Measurements from ENCODE around the gene PTPRK.

The PTPRK gene

DNA sequence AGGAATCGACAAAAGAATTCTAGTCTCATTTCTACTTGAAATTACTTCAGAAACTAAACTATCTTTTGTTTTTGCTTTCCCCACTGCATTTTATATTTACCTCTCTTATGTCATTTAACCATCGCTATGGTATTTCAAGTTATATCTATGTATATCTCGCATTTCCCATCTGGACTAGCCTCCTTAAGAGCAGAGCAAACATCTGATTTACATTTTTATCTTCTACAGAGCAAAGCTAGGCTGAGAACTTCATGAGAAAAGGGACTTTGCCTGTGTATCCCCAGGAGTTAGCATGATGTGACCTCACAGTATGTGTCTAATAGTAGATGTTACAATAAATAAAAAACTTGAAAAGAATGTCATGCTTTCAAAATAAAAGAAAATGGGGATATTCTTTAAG, 201.2 kb downstream of the PTPRK start:
- H3K9ac ChIP-seq (ENCODE audit: low read length), result no peak overlapping the region
- peaks cover 0 to 4% of the 10 kb centered on the region in 2 experiments for H3K36me3 ChIP-seq (ENCODE audit: control insufficient read depth in 1 of 2, insufficient read depth in 2 of 2, low read depth in 1 of 2, low read length in 2 of 2)
- H2AK5ac ChIP-seq (ENCODE audit: low read length, severe bottlenecking), result no peak overlapping the region
- peaks cover 14% of the 10 kb centered on the region for H3K79me1 ChIP-seq (replicated peaks; ENCODE audit: low read length, poor library complexity, severe bottlenecking)
- H3K4me1 ChIP-seq (ENCODE audit: control insufficient read depth, insufficient read depth, low read depth, low read length), result no peaks in the 10 kb centered on the region
- H2BK5ac ChIP-seq (ENCODE audit: low read depth, low read length, poor library complexity, severe bottlenecking), result no peak overlapping the region
- H3K23ac ChIP-seq (ENCODE audit: low read length in 2 of 2), result no peak overlapping the region
- H3K9me3 ChIP-seq (ENCODE audit: control insufficient read depth, low read length), result no peaks in the 10 kb centered on the region
- no peak for DNase-seq
- no peak overlapping the region for H4K8ac ChIP-seq (ENCODE audit: low read length)
- no peak overlapping the region for H2BK120ac ChIP-seq (ENCODE audit: low read depth, low read length)
- no peak overlapping the region for H4K91ac ChIP-seq (ENCODE audit: low read length)
- no peak overlapping the region for H3K4me3 ChIP-seq (ENCODE audit: insufficient read depth in 1 of 2, low read depth in 1 of 2, low read length in 2 of 2)
- H3K27ac ChIP-seq (ENCODE audit: low read length, poor library complexity, severe bottlenecking), result no peak overlapping the region
- H2BK12ac ChIP-seq (ENCODE audit: low read length in 2 of 2), result no peak overlapping the region
- no peak overlapping the region for H3K4me2 ChIP-seq (ENCODE audit: low read length, poor library complexity, severe bottlenecking)
- no peak overlapping the region for H3K18ac ChIP-seq (ENCODE audit: low read depth in 1 of 2, low read length in 2 of 2)
- H2AFZ ChIP-seq (ENCODE audit: low read depth, low read length), result no peak overlapping the region
- WGBS, result 100% methylated on average over 3 of the region's 3 CpGs
- H3K4ac ChIP-seq (ENCODE audit: low read depth in 1 of 2, low read length in 2 of 2), result no peak overlapping the region
- H3K27me3 ChIP-seq (ENCODE audit: control insufficient read depth in 1 of 2, insufficient read depth in 1 of 2, low read length in 2 of 2), result no peaks in the 10 kb centered on the region
- no peak overlapping the region for H2BK15ac ChIP-seq (ENCODE audit: low read depth, poor library complexity, severe bottlenecking)
- no peak overlapping the region for H3K14ac ChIP-seq (ENCODE audit: low read length in 2 of 2)

DNA sequence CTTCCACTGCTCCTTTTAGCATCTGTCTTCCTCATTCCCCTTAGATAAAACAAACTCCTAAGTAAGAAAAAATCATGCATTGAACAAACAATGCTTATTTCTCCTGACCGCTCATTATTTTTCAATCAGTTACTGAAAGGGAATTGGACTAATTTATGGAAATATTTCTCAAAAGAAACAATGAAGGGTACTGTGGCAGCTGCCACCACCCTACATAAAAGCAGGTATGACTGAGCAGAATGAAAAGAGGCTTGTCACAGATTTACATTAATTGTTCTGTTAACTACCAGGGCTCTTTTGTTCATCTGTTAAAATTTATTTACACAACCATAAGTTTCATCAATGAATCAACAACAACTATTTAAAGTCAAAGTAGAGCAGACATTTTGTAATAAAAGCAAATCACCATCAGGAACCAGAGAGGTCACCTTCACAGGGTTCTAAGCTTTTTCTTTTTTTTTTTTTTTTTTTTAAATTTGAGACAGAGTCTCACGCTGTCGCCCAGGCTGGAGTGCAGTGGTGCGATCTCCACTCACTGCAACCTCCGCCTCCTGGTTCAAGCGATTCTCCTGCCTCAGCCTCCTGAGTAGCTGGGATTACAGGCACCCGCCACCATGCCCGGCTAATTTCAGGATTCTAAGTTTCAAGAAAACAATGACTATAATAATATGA, 204.0 kb downstream of the PTPRK start:
- Histone ChIP-seq H4K91ac (ENCODE audit: low read length) (no peak overlapping the region), H3K36me3 (ENCODE audit: control insufficient read depth in 1 of 2, insufficient read depth in 2 of 2, low read depth in 1 of 2, low read length in 2 of 2) (no peaks in the 10 kb centered on the region), H3K23ac (ENCODE audit: low read length in 2 of 2) (no peak overlapping the region), H2BK15ac (ENCODE audit: low read depth, poor library complexity, severe bottlenecking) (no peak overlapping the region), H2AK5ac (ENCODE audit: low read length, severe bottlenecking) (no peak overlapping the region), H2BK12ac (ENCODE audit: low read length in 2 of 2) (no peak overlapping the region), H2BK120ac (ENCODE audit: low read depth, low read length) (no peak overlapping the region), H3K14ac (ENCODE audit: low read length in 2 of 2) (no peak overlapping the region), H2AFZ (ENCODE audit: low read depth, low read length) (no peak overlapping the region), H3K18ac (ENCODE audit: low read depth in 1 of 2, low read length in 2 of 2) (no peak overlapping the region), H3K9ac (ENCODE audit: low read length) (no peak overlapping the region), H2BK5ac (ENCODE audit: low read depth, low read length, poor library complexity, severe bottlenecking) (no peak overlapping the region), H3K27ac (ENCODE audit: low read length, poor library complexity, severe bottlenecking) (no peak overlapping the region), H3K9me3 (ENCODE audit: control insufficient read depth, low read length) (no peaks in the 10 kb centered on the region), H3K4me1 (ENCODE audit: control insufficient read depth, insufficient read depth, low read depth, low read length) (no peaks in the 10 kb centered on the region), H3K4me3 (ENCODE audit: insufficient read depth in 1 of 2, low read depth in 1 of 2, low read length in 2 of 2) (no peak overlapping the region), H3K4ac (ENCODE audit: low read depth in 1 of 2, low read length in 2 of 2) (no peak overlapping the region), H3K27me3 (ENCODE audit: control insufficient read depth in 1 of 2, insufficient read depth in 1 of 2, low read length in 2 of 2) (no peaks in the 10 kb centered on the region), H3K4me2 (ENCODE audit: low read length, poor library complexity, severe bottlenecking) (no peak overlapping the region), H4K8ac (ENCODE audit: low read length) (no peak overlapping the region), H3K79me1 (replicated peaks; ENCODE audit: low read length, poor library complexity, severe bottlenecking) (peaks cover 8% of the 10 kb centered on the region)
- 97% methylated on average over 5 of the region's 8 CpGs for WGBS
- DNase-seq, result no peak

DNA sequence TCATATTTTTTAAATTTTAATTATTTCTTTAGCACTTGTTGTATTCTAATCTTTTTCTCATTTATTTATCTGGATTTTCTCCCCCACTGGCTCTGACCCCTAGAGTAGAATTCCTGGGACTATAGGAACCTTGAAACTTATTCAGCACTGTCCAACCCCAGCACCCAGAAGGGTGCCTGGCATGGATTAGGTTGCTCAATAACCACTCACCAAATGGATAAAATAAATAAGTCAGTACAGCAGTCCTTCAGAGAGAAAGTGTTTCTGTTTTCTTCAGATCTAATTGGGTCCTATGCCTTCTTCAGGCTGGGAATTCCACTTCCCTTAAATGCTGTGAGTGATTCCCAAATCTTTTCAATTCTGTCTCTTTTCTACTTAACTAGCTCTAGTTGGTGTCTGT, 206.2 kb downstream of the PTPRK start:
- no peaks in the 10 kb centered on the region for H3K4me1 ChIP-seq (ENCODE audit: control insufficient read depth, insufficient read depth, low read depth, low read length)
- H3K36me3 ChIP-seq (ENCODE audit: control insufficient read depth in 1 of 2, insufficient read depth in 2 of 2, low read depth in 1 of 2, low read length in 2 of 2), result no peaks in the 10 kb centered on the region
- H3K4me3 ChIP-seq (ENCODE audit: insufficient read depth in 1 of 2, low read depth in 1 of 2, low read length in 2 of 2), result no peak overlapping the region
- H2BK12ac ChIP-seq (ENCODE audit: low read length in 2 of 2), result no peak overlapping the region
- no peak overlapping the region for H2BK15ac ChIP-seq (ENCODE audit: low read depth, poor library complexity, severe bottlenecking)
- H3K14ac ChIP-seq (ENCODE audit: low read length in 2 of 2), result no peak overlapping the region
- H4K8ac ChIP-seq (ENCODE audit: low read length), result no peak overlapping the region
- no peak for DNase-seq
- no peak overlapping the region for H2BK5ac ChIP-seq (ENCODE audit: low read depth, low read length, poor library complexity, severe bottlenecking)
- H3K4ac ChIP-seq (ENCODE audit: low read depth in 1 of 2, low read length in 2 of 2), result no peak overlapping the region
- H3K4me2 ChIP-seq (ENCODE audit: low read length, poor library complexity, severe bottlenecking), result no peak overlapping the region
- H3K18ac ChIP-seq (ENCODE audit: low read depth in 1 of 2, low read length in 2 of 2), result no peak overlapping the region
- H3K27ac ChIP-seq (ENCODE audit: low read length, poor library complexity, severe bottlenecking), result no peak overlapping the region
- no peak overlapping the region for H2AK5ac ChIP-seq (ENCODE audit: low read length, severe bottlenecking)
- no peaks in the 10 kb centered on the region for H3K9me3 ChIP-seq (ENCODE audit: control insufficient read depth, low read length)
- H3K79me1 ChIP-seq (replicated peaks; ENCODE audit: low read length, poor library complexity, severe bottlenecking), result peaks cover 21% of the 10 kb centered on the region
- no peak overlapping the region for H2BK120ac ChIP-seq (ENCODE audit: low read depth, low read length)
- H3K23ac ChIP-seq (ENCODE audit: low read length in 2 of 2), result no peak overlapping the region
- H4K91ac ChIP-seq (ENCODE audit: low read length), result no peak overlapping the region
- no peak overlapping the region for H3K9ac ChIP-seq (ENCODE audit: low read length)
- H2AFZ ChIP-seq (ENCODE audit: low read depth, low read length), result no peak overlapping the region
- no peaks in the 10 kb centered on the region for H3K27me3 ChIP-seq (ENCODE audit: control insufficient read depth in 1 of 2, insufficient read depth in 1 of 2, low read length in 2 of 2)

DNA sequence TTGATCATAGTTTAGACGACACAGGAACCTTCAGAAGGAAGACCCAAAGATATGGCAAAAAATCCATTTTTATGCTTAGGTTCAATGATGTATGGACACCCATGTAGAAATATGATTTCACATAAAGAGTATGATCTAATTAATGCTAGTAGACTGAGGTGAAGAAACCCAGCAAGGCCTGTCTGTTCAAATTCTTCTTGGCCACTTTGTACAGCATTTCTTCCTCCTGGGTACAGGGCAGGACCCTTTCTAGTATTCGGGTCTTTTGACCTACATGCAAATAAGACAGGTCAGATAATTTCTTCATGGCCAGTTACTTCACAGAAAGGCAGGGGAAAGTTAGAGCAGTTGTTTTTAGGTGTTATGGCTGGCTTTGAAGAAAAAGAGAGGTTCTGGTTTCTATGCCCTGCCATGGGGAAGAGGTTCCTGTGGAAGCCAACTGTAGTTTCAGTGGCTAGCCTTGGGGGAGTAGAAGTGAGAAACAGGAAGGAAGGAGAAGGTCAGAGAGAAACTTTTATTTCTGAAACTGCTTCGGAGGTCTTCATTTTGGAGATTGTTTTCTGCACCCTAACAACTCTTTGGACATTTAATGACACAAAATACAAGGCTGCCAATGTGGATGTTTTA, 208.3 kb downstream of the PTPRK start:
- Histone ChIP-seq H3K27me3 (ENCODE audit: control insufficient read depth in 1 of 2, insufficient read depth in 1 of 2, low read length in 2 of 2) (no peaks in the 10 kb centered on the region), H4K91ac (ENCODE audit: low read length) (no peak overlapping the region), H2BK15ac (ENCODE audit: low read depth, poor library complexity, severe bottlenecking) (no peak overlapping the region), H3K9me3 (ENCODE audit: control insufficient read depth, low read length) (no peaks in the 10 kb centered on the region), H3K14ac (ENCODE audit: low read length in 2 of 2) (no peak overlapping the region), H3K36me3 (ENCODE audit: control insufficient read depth in 1 of 2, insufficient read depth in 2 of 2, low read depth in 1 of 2, low read length in 2 of 2) (no peaks in the 10 kb centered on the region), H3K4me2 (ENCODE audit: low read length, poor library complexity, severe bottlenecking) (no peak overlapping the region), H3K18ac (ENCODE audit: low read depth in 1 of 2, low read length in 2 of 2) (no peak overlapping the region), H2BK120ac (ENCODE audit: low read depth, low read length) (no peak overlapping the region), H3K79me1 (replicated peaks; ENCODE audit: low read length, poor library complexity, severe bottlenecking) (peaks cover 21% of the 10 kb centered on the region), H3K23ac (ENCODE audit: low read length in 2 of 2) (no peak overlapping the region), H2BK12ac (ENCODE audit: low read length in 2 of 2) (no peak overlapping the region), H3K4me1 (ENCODE audit: control insufficient read depth, insufficient read depth, low read depth, low read length) (no peaks in the 10 kb centered on the region), H2BK5ac (ENCODE audit: low read depth, low read length, poor library complexity, severe bottlenecking) (no peak overlapping the region), H3K27ac (ENCODE audit: low read length, poor library complexity, severe bottlenecking) (no peak overlapping the region), H2AFZ (ENCODE audit: low read depth, low read length) (no peak overlapping the region), H3K4me3 (ENCODE audit: insufficient read depth in 1 of 2, low read depth in 1 of 2, low read length in 2 of 2) (no peak overlapping the region), H2AK5ac (ENCODE audit: low read length, severe bottlenecking) (no peak overlapping the region), H3K9ac (ENCODE audit: low read length) (no peak overlapping the region), H3K4ac (ENCODE audit: low read depth in 1 of 2, low read length in 2 of 2) (no peak overlapping the region), H4K8ac (ENCODE audit: low read length) (no peak overlapping the region)
- DNase-seq, result no peak
- WGBS, result 100% methylated on average over 2 of the region's 3 CpGs
